GM10266 (cell line): Measurements from ENCODE around the gene CCNY.

Experiments
- DNase-seq: peaks from one replicate; pipeline ENCODE4 v3.0.0; 2012; ENCODE audit errors: extremely low spot score
- TF ChIP-seq, protein P1 (sequence below): IDR thresholded peaks from 2 replicates; pipeline ENCODE4 v1.5.1; 2012; ENCODE audit warnings: mild to moderate bottlenecking, low read depth; ENCODE audit not compliant: control insufficient read depth, insufficient read depth; ENCODE audit errors: missing control alignments

CCNY gene

DNA sequence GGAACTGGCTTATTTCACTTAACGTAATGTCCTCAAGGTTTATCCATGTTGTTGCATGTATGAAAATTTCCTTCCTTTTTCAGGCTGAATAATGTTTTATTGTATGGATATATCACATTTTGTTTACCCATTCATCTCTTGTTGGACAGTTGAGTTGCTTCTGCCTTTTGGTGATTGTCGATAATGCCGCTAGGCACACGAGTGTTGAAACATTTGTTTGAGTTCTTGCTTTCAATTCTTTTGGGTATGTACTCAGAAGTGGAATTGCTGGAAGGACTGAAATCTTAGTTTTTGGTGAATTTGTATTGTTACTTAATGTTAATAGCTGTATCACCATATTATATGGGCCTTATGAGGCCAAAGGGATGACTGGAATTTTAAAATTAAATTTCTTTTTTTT, 23.6 kb downstream of the CCNY start:
- DNase-seq: no peak
- TF ChIP-seq, protein P1, sequence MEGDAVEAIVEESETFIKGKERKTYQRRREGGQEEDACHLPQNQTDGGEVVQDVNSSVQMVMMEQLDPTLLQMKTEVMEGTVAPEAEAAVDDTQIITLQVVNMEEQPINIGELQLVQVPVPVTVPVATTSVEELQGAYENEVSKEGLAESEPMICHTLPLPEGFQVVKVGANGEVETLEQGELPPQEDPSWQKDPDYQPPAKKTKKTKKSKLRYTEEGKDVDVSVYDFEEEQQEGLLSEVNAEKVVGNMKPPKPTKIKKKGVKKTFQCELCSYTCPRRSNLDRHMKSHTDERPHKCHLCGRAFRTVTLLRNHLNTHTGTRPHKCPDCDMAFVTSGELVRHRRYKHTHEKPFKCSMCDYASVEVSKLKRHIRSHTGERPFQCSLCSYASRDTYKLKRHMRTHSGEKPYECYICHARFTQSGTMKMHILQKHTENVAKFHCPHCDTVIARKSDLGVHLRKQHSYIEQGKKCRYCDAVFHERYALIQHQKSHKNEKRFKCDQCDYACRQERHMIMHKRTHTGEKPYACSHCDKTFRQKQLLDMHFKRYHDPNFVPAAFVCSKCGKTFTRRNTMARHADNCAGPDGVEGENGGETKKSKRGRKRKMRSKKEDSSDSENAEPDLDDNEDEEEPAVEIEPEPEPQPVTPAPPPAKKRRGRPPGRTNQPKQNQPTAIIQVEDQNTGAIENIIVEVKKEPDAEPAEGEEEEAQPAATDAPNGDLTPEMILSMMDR: no peak

DNA sequence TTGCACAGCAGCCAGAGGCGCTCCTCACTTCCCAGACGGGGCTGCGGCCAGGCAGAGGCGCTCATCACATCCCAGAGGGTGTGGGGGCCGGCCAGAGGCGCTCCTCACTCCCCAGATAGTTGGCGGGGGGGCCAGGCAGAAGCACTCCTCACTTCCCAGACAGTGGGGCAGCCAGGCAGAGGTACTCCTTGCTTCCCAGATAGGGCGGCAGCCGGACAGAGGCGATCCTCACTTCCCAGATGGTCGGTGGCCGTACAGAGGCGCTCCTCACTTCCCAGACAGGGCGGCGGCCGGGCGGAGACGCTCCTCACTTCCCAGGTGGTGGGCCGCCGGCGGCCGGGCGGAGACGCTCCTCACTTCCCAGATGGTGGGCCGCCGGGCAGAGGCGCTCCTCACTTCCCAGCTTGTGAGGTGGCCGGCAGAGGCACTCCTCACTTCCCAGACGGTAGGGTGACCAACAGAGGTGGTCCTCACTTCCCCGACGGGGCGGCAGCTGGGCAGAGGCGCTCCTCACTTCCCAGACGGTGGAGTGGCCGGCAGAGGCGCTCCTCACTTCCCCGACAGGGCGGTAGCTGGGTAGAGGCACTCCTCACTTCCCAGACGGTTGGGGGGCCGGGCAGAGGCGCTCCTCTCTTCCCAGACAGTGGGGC, 26.5 kb downstream of the CCNY start:
- no peak for DNase-seq
- TF ChIP-seq, protein P1: no peak

DNA sequence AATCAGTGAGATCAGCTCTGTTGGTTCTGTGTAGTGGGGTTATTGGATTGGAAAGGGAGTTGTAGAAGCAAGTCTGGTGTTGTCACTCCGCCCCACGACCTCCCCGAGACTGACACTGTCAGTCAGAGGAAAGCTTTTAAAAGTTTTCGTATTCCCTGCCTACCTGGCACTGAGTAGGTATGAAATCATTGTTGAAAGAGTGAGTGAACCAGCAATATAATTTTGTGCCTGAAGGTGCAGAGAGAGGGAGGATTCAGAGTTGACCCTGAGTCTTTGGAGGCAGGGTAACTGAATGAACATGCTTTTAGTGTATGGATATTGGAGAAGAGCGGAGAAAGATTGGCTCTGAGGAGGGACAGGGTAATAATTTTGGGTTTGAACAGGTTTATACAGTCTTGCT, 27.3 kb downstream of the CCNY start:
- no peak for DNase-seq
- TF ChIP-seq, protein P1: no peak

DNA sequence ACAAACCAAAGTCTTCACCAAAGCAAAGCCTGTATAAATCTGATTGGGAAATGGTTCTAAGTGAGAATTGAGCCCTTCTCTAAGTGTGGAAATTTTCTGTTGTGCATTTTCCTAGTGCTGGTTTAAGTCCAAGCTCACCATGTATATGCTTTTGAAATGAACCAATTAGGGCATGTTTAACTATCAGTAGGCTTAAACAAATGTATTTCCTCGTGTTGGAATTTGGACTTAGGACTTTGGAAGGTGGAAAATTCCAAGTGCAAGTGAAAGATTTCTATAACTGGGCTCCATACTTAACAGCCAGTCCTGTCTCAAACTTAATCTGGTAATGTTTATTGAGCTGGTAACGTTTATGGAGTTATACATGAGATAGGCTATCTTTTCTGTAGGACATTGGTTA, 28.5 kb downstream of the CCNY start:
- DNase-seq: no peak
- TF ChIP-seq, protein P1: no peak

DNA sequence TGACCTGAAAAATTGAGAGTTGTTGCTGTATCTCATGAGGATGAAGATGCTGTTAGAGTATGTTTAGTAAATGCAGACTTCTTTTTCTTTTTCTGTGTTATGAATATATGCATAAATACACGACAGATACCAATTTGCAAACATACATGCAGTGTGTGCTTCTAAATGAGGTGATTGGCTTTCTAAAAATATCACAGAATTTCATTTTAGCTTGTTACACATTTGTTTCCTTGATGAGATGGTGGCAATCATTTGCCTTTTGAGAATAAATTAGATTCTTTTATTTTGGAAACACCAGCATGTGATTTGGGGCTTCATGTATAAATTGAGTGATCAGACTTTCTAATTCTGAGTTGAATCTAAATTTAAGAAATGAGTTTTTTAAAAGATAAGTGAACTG, 29.7 kb downstream of the CCNY start:
- DNase-seq: no peak
- TF ChIP-seq, protein P1: no peak

DNA sequence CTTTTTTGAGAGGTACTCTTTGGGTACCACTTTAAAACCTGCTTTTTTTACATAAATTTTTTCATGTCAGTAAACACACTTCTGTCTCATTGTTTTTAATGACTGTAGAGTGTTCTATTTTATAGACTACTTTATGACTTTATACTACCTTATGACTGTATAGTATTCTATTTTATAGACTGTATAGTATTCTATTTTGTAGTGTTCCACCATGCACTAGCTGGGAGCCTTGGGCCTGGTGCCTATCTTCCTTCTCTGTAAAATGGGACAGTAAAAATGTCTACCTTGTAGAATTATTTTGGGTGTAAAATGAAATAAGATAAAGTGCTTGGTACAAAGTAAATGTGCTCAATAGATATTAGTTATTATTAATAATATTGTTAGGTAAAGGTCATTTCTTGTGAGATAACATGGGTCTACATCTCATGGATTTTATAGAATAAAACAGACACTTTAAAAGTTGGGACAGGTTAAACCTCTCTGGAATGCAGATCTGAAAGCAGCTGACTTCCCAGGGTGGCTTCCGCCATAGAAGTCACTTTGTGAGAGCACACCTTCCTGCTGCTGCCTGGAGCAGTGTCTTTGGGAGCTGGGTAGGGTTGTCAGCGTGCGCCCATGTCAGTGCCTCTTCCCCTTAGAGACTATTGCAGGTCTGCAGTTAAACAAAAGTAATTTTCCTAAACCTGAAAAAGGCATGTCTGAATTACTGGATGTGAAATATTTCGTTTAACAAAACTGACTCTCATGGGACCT, 31.0 kb downstream of the CCNY start:
- DNase-seq: no peak
- TF ChIP-seq, protein P1: no peak

DNA sequence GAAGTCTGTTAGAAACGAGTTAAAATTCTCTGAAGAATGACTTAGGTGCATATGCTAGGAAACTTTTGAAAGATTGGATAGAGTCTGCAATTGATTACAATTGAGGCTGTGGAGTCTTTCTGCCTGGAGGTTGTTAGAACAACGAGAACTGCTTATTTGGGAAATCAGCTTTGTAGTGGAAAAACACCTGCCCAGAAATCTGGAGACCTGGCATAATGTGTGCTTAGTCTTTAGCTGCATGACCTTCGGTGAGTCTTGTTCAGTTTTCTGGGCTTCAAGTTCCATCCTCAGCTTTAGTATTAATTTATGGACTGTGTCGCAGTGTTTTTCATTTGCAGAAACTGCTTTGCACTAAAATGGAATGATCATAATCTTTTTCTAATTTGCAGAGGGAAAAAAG, 31.7 kb downstream of the CCNY start:
- TF ChIP-seq, protein P1: no peak
- no peak for DNase-seq
